GM19351 (cell line): Measurements from ENCODE around the gene KLHL2.

Source experiments
- ATAC-seq: cut with Tn5 transposase; IDR thresholded peaks from one replicate; pipeline ENCODE4 v1.9.1; 2021; ENCODE audit warnings: mild to moderate bottlenecking, moderate library complexity; ENCODE audit not compliant: unreplicated experiment

Gene KLHL2

DNA sequence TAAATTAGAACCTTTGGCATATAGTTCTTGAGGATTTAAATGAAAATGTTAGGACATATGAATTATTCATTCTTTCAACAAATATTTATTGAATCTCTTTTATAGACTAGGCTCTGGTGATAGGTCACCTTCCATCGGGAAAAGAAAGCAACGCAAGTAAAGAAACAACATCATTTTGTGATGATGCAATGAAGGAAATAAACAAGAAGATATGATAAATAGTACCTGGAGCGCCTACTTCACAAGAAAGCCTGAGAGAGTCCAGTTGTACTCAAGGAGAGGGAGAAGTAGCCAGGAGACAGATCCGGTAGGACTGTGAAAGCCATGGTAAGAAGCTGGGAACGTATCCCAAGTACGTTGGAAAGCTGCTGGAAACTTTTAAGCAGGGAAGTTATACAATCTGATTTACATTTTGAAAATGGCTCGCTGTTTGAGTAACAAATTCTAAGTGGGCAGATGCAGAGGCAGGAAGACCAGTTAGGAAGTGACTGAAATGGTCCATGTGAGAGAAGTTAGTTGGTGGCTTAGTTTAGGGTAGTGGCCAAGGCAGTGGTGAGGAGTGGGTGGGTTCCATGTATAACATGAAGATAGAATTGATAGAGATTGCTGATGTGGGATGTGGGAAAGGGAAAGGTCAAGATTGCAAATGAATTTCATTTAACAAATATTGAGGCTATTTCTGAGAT, 153.8 kb downstream of the KLHL2 start:
- ATAC-seq, result no peak

DNA sequence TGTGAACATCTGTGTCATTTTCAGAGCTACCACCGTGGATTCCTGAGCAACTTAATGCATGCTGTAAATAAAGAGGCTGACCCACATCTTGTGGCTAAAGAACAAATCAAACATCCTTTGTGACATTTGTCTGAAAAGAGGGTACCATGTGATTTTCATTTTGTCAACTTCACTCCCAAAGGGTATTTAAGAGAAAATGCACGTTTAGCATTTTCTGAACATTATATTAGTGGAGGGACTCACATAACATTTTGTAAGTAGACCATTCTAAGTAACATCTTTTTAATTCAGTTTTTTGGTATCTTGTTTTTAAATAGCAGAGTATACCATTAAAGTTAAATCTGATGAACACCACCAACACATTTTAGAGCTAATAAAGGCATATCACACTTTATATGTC, 154.4 kb downstream of the KLHL2 start:
- ATAC-seq, result no peak

DNA sequence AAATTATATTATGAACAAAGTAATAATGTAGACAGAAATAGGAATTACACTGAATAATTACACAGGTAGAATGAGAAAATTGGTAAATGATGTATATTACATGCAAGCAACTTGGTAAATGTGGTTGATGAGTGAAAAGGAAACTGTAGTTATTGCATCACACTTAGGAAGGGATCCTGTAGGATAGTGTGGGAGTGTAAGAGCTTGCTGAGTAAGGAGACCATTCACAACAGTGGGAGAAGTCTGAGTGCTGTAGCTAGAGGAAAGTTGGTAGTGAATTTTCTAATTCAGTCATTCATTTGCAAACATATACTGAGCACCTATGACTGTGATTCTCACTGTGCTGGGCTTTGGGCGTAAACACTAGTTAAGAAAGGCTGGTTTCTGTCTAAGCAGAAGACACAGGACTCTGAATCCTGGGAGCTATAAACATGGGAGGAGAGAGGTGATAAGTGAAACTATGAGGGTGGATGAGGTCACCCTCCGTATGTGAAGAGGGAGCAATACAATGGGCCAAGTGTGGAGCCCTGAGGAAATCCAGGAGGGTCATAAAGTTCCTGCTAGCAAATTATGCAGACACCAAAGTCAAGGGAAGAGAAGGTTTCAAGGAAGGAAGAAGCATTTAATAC, 157.2 kb downstream of the KLHL2 start:
- ATAC-seq, result no peak

DNA sequence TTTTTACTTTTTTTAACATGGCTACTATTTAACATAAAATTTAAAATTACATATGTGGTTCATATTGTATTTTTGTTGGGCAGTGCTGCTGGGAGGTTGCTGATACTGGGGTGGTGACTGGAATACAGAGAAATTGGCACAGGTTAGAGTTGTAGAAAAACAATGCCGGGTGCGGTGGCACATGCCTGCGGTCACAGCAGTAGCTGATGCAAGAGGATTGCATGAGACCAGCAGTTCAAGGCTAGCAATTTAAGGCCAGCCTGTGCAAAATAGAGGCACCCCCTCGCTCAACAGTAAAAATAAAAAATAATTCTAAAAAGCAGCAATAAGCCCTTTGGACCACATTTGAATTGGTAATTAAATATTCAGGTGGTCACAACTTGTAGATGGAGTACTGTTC, 159.7 kb downstream of the KLHL2 start:
- no peak for ATAC-seq

DNA sequence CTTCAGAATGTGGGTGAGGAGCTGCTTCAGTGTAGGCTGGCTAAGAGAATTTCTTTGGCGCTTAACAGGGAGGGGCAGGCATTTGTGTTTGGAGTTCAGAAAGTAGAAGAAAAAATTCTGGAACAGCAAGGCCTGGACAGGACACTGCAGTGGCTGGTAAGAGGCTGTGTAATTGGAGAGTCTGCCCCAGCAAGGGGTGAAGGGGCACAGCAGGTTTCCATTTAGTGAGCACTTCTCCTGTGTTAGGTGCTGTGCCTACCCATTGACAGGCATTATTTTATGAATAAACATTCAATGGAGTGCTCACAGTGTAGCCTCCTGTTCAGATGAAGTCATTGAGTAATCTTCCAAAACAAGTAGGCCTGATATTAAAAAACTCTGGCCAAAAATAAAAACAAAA, 160.8 kb downstream of the KLHL2 start:
- no peak for ATAC-seq

DNA sequence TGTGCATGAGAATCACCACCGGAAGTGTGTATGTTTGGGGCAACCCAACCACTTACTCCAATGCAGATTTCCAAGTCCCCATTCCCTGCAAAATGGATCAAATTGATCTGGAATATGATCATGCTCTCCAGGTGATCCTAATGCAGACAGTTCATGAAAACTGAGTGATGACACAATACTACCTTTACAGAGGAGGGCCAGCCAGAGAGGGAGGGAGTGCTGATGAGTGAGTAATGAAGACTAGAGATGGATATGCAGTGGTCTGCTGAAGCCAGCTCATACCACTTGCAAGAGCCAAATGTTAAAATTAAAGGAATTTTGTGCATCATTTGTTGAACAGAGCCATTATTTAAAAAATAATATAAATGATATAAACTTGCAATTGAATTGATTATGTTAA, 161.2 kb downstream of the KLHL2 start:
- ATAC-seq, result no peak

DNA sequence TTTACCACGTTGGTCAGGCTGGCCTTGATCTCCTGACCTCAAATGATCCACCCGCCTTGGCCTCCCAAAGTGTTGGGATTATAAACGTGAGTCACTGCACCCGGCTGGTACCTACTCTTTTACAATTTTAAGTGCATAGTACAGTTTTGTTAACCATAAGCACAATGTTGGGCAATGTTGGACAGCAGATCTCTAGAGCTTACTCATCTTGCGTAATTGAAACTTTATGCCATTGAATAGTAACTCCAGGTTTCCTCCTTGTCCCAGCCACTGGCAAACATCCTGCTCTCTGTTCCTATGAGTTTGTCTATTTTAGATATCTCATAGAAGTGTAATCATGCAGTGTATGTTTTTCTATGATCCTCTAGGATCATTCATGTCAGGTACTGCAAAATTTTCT, 162.2 kb downstream of the KLHL2 start:
- ATAC-seq, result no peak

DNA sequence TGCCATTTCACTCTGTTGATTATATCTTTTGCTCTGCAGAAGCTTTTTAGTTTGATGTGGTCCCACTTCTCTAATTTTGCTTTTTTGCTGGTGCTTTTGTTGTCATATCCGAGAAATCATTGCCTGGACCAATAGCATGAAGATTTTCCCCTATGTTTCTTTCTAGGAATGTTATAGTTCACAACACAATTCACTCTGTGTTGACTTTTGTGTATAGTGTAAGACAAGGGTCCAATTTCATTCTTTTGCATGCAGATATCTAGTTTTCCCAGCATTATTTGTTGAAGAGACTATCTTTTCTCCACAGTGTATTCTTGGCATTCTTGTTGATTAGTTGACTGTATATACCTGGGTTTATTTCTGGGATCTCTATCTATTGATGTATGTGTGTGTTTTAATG, 163.2 kb downstream of the KLHL2 start:
- no peak for ATAC-seq
